HG03469 (cell line): ENCODE data around the gene CNTNAP2.

Experiments
- ATAC-seq: cut with Tn5 transposase; IDR thresholded peaks from one replicate; pipeline ENCODE4 v1.9.1; 2021; ENCODE audit warnings: mild to moderate bottlenecking, moderate library complexity, moderate number of reproducible peaks; ENCODE audit not compliant: unreplicated experiment

CNTNAP2 gene

DNA sequence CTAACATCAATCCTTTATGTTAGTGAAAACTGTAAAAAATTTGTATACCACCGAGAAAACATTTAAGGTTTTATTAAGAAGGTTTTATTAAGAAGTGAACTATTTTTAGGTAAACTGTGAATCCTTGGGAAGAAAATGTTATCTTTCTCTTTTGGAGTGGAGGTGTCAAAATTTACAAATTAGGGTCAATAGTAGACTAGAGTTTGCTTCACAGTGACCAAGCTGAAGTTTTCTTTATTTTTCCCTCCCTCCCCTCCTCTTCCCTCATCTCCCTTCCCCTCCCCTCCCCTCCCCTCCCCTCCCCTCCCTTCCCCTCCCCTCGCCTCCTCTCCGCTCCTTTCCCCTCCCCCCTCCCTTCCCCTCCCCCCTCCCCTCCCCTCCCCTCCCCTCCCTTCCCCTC lies 168.8 kb downstream of the CNTNAP2 start:
- ATAC-seq: no peak

DNA sequence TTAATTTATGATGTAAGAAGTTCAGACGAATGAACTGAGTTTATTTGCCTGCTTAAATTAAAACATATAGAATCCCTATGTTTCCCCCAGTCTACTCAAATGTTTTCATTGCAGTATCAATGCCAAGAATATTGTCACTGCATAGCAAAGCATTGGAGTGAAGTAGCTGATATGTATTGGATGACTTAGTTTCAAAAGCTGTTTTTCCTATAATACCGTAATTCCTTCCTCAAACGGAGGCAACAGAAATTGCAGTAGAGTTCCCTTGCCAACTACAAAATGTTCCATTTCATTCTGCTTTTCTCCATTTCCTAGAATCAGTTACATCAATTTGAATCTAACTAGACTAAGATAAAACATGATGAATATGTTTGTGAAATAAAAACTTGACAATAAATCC lies 174.1 kb downstream of the CNTNAP2 start:
- no peak for ATAC-seq

DNA sequence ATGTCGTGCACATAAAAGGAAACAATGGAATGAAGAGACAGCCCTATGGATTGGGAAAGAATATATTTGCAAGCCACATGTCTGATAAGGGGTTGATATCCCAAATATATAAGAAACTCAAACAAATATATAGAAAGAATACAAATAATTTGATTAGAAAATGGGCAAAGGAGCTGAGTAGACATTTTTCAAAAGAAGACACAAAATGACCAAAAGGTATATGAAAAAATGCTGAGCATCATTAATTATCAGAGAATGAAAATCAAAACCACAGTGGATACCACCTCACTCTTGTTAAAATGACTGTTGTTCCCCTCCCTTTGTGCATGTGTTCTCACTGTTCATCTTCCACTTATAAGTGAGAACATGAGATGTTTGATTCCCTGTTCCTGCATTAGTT lies 175.3 kb downstream of the CNTNAP2 start:
- ATAC-seq: no peak

DNA sequence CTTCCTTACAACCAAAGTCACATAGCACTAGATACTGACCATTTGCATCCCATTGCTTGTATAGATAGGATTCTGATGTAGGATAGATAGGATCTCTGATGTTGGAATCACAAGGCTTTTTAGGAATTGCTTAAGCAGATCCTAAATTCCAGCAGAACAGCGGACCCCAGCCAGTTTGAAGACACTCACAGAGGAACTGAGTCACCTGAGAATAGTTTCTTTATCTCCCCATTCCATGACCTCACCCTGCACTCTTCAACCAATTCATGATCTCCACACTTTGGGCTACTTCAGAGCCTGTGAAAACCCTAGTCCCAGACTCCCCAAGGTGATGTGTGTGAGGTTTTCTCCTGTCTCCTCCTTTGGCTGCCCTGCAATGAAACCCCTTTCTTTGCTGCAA lies 179.4 kb downstream of the CNTNAP2 start:
- ATAC-seq: no peak

DNA sequence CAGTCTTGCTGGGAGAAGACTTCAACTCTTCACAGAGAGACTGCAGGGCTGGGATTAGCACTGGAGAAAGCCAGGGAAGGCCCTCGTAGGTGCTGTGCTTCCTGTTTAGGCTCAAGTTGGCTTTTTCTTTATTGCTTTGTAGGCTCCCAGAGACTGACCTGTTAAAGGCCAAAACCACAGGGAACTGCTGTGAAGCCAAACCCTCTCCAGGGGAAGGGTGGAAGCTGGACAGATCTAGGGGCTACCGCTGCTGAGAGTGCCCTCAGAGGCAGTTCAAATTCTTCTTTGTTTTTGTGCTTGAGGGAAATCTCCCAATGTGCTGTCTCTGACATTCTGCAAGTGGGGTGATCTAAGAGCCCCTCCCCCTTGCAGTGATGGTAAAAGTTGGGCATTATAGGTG lies 198.4 kb downstream of the CNTNAP2 start:
- ATAC-seq: no peak

DNA sequence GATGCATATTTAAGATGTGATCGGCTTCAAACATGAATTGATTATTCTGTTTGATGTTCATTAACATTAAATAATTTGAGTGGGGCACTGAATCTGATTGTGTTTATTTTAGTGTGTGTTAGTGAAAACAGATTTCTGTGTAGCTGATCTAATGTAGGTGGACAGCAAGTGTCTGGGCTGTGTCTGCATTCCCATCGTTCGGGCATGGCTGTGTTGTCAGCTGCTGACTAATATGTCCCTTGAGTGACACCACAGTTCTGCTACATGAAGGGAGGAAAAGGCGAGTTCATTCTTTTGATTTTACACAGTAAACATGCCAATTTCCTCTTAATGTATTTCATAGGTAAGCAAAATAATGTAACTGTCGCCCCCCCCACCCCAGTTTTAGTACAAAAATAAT lies 203.0 kb downstream of the CNTNAP2 start:
- ATAC-seq: no peak

DNA sequence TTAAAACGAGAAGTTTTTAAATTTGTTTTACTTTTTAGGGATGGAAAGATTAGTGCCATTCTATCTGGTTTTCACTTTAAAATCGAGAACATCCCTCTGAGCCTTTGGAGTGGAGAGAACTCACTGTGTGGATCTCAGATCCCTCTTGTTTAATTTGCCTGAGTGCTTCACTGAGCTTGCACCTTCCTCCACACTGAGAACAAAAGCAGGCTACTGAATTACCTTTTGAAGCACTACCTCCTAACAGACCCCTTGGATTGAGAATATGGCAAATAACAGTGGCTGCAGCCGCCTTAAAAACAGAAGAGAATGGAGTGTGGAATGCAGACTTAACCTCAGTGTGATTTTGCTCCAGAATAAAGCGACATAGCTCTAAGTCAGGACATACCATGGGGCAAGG lies 204.7 kb downstream of the CNTNAP2 start:
- no peak for ATAC-seq

DNA sequence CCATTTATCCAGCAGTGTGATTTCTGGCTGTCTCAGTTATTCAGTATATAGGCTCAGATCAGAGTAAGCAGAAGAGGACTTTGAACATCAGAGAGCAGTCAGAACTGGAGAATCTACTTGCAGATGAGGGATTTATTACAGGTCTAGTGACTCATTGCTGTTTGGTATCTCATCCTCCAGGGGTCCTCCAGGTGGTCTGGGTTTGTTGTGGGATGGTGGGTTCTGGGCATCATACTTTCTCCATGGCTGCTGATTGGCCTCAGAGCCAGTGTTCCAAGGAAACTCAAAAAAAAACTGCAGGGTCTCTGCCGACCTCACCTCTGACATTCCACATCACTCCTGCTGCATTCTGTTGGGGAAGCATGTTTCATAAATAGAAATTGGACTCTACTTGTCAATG lies 214.8 kb downstream of the CNTNAP2 start:
- ATAC-seq: no peak

DNA sequence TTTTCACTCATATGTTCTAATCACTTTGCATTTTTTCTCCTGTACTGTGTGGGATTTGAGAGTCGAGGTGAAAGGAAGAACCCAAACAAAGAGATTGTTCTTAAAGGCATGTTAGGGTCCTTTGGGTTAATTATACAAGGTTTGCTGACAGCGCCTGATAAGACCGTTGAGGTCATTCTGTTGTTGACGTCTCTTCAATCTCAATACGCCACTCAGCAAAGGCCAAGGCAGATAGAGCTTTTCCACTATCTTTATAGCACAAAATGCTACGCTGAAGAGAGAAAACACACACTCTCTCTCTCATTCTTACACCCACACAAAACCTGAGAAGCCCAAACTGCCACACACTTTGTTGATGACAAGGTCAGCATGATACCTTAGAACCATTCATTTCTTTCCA lies 228.7 kb downstream of the CNTNAP2 start:
- no peak for ATAC-seq

DNA sequence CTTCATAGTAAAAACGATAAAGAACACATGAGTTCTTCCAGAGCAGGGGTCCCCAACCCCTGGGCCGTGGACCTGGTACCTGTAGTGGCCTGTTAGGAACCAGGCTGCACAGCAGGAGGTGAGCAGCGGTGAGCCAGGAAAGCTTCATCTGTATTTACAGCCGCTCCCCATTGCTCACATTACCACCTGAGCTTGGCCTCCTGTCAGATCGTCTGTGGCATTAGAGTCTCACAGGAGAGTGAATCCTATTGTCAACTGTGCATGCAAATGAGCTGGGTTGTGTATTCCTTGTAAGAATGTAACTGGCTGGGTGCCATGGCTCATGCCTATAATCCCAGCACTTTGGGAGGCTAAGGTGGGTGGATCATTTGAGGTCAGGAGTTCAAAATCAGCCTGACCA lies 229.5 kb downstream of the CNTNAP2 start:
- no peak for ATAC-seq

DNA sequence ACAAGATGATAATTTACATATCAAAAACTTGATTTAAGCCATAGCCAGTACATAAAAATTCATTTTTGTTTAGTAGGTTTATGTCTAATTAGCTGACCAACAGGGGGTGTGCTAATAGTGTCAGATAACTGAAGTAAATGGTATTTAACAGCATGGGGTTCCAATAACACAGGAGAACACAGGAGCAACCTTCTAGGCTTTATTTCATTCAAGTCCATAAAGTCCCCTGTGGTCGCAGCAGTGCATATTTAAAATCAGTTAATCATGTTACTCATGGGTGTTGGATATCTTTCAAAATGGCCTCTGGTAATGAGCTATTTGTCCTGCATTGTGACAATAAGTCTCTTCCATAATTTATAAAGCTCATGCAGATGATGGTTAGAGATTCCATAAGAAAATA lies 238.6 kb downstream of the CNTNAP2 start:
- ATAC-seq: no peak

DNA sequence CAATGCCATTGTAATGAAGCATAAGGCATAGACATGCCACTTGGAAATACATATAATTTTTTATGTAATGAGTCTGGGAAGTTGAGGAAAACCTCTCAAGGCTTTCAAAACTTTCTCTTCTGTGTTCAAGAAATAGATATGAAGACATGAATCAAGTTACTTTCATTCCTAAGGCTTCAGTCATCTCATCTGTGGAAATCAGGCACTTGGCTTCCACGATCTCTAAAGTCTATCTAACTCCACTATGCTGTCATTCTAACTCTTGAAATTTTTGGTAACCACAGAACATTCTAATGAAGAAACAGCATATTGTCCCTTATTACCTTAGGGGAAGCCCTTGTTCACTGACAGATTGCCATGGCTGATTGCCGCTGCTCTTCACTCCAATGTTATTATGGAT lies 242.6 kb downstream of the CNTNAP2 start:
- no peak for ATAC-seq

DNA sequence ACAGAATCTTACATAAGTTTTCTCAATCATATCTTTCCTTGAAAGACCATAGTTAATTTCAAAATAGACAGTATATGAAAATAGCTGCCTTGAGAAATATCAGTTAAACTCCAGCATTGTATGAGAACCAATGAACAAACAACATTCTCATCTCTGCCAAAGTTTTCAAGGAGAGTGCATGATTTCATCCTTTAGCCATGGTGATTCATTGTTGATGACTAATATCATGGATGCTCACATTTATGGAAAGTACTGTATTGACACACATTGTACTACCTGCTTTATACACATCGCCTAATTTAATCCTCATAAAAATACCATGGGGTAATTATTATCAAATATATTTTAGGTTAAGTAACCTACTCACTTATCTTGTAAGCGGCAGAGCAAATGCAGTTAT lies 250.3 kb downstream of the CNTNAP2 start:
- ATAC-seq: no peak

DNA sequence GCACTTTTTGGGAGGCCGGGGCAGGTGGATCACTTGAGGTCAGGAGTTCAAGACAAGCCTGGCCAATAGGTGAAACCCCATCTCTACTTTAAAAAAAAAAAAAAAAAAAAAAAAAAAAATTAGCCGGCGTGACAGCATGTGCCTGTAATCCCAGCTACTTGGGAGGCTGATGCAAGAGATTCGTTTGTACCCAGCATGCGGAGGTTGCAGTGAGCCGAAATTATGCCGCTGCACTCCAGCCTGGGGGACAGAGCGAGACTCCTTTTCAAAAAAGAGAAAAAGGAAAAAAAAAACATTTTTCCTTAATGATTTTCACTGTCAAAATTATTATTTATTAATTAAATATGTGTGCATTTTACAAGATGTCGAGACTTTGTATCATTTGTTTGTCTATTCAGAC lies 253.6 kb downstream of the CNTNAP2 start:
- ATAC-seq: no peak

DNA sequence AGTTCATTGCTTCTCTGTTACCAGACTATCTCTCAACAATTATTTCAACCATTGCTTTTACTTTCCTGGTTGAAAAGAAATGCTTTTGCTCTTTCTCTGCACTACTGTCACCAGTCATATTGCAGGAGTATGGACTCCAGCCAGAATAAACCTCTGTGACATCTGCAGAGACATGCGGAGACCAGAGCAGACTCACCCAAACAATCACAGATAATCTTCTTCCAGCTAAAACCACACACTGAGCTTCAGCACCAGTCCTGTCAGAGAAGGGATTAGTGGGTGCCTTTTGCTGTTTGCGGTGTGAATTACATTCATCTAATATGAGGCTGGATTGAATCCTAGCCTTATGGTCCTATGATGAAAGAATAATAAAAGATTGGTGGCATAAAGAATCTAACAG lies 258.6 kb downstream of the CNTNAP2 start:
- no peak for ATAC-seq

DNA sequence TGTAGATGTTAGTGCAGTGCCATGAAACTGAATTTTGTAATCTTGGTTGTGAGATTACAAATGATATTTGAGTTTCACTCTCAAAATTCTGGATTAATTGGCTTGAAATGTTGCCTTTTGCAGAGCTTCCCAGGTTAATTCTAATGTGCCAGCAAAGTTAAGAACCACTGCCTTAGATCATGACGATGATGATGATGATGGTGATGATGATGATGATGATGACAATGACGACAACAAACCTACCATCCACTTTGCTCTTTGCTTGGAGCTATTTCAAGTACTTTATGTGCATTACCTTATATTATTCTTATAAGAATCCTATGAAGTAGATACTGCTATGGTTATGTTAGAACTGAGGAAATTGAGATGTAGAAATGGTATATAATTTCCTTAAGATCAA lies 261.6 kb downstream of the CNTNAP2 start:
- no peak for ATAC-seq

DNA sequence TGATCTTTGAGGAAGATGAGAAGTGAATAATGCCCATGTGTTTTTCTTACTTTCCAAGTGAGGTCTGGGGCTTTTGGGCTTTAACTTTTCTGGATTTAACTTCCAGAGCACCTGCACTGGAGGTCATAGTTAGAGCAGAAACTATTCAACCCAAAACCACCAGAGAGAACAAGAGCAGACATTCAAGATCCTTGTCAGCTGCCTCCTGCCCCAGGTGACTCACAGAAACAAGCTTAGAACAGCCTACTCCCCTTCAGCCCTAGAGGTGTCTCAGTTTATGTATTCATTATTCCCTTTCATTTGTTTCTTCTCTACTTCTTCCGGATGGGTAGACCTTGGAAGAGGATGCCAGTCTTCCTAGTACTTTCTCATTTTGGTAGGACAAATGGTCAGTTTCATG lies 270.5 kb downstream of the CNTNAP2 start:
- ATAC-seq: no peak

DNA sequence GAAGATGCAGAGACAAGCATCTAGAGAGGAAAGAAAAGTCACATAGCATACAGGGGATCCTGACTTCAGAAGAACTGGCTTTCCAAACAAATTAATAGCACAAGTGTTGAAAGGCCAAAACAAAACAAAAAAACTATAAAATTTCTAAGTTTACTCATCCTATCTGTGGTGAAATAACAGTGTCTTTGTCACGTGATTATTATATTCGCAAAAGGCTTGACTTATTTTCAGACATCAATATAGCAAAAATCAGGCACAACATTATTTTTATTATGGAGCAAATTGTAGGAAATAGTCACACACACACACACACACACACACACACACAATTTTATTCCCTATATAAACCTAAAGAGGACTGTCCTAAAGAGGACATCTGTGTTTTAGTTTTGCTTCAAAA lies 272.3 kb downstream of the CNTNAP2 start:
- ATAC-seq: no peak

DNA sequence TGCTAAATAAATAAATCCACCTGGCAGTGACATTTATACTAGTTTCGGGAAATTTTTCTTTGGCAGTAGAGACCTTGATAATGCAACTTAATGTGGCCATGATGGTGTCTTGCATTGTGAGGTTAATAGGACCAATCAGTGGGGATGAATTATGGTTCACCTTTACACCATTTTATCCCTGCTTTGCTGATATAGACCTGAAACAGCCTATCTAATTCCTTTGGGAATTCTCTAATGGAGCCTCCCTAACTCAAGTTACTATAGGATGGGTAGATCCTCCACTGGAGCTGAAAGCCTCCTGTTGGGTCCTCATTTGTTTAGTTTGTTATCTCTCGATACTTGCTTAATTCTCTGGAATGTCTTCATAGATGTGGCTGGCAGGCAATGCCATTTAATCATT lies 276.7 kb downstream of the CNTNAP2 start:
- ATAC-seq: no peak

DNA sequence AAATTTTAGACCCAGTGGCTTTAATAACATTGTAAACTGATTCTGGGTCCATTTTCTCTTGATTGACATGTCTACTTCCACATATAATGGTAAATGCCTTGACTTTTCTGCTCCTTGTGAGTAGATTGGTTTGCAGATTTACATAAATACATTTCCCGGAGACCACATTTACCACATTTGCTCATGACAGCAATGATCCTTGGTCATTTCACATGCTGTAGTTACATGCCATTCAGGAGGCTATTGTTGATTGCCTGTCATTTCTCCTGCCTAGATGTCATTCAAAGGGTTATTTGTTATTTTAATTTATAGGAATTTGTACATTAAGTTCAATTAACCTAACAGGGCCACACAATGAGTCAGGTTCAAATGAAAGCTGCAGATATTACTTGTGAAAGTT lies 280.5 kb downstream of the CNTNAP2 start:
- ATAC-seq: no peak

DNA sequence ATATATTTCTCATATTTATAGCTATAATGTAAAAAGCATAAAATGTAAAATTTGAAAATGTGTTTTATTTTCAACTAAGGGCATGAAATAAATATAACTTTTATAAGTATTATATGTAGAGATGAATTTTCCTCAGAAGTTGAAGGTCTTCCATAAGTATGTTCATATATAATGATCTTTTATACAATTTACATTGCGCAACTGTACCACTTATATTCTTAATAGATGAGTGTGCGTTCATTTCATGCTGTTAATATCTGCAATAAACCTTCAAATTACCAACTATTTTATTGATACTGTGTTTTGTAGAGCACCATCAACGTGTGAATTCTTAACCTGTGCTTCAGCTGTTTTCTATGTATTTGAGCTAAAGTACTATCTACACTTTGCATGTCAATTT lies 285.3 kb downstream of the CNTNAP2 start:
- no peak for ATAC-seq

DNA sequence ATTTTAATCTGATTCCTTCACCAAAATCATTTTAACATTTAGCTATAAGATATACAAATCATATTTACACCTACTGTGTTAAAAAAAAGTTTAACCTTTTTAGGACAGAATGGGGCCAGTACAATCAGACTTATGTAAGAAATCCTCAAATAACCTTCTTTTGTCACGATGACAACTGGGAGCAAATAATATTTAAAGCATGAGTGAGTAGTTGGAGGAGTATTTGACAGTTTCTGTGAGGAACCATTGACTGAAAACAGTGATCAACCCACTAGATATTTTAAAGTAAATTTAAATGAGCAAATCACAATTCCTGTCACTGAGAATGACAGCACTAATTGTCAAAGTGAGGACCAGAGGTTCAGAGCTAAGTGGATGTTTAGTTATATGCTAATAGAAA lies 289.1 kb downstream of the CNTNAP2 start:
- no peak for ATAC-seq

DNA sequence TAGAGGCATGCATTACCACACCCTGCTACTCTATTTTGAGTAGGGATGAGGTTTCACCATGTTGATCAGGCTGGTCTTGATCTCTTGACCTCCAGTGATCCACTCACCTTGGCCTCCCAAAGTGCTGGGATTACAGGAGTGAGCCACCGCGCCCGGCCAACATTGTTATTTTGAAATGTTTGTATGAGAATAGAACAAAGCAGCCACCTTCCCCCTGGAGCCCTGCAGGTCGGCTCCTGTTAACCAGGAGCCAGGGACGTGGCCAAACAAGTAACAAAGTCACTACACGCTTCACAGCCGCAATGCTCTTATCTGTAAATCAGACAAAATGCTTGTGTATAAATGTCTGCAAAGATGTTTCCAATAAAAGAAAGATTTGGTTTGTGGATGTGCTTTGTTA lies 295.4 kb downstream of the CNTNAP2 start:
- no peak for ATAC-seq

DNA sequence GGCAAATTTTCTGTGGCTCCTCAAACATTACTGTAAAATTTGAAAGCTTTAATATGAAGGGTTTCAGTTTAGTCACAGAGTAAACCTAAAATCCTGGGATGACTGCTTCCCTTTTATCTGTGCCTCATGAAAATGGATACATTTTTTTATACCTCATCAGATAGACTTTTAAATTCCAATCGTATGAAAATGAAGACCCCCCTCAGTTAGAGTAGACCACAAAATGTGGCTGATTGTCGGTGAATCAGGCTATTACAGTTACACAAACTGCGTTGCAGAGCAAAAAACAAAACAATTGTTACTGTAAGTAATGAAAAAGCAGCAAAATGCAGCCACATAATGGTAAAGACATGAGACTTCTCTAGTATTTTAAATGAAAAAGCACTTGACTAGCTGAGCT lies 296.2 kb downstream of the CNTNAP2 start:
- no peak for ATAC-seq
